ENCODE results near the gene CYB5A. TPM values are rescaled to one million over a fixed set of nuclear protein-coding genes. Genes with fewer than 3 reads are reported as not detected.
A peak's percentile ranks its signal among the peaks of the same experiment; 100 is the strongest.
"Not testable (repeated sequence)": the region's sequence is repeated elsewhere in the genome, so short reads cannot be mapped to it uniquely, and the experiment has no call there.

The CYB5A gene
- total RNA-seq, 4 donors from 2014 or later, result 44.6 to 204 (median 51.9) TPM

GRCh38 chr18:74299162-74299561 lies 7.4 kb upstream of the CYB5A start:
- intact Hi-C loops (cut with DNase I; ENCODE audit: low total_unique reads), result no loop called here
- Histone ChIP-seq H3K27ac (no peak overlapping the region), H3K36me3 (no peaks in the 10 kb centered on the region), H3K9me3 (peaks cover 0 to 5% of the 10 kb centered on the region in 2 donors), H3K27me3 (no peaks in the 10 kb centered on the region), H3K4me1 (no peaks in the 10 kb centered on the region), H3K4me3 (no peak overlapping the region)
- DNase-seq, result no peak
- no peak for TF ChIP-seq CTCF (IDR thresholded peaks at IDR 0.05)
- TF ChIP-seq POLR2A (IDR thresholded peaks at IDR 0.05), result no peak

- Histone ChIP-seq H3K9me3 (peaks cover 0 to 5% of the 10 kb centered on the region in 2 donors), H3K4me3 (no peak overlapping the region), H3K4me1 (no peaks in the 10 kb centered on the region), H3K36me3 (no peaks in the 10 kb centered on the region), H3K27ac (no peak overlapping the region), H3K27me3 (no peaks in the 10 kb centered on the region)
- DNase-seq, result peak; percentile 33 to 51
- intact Hi-C loops (cut with DNase I; ENCODE audit: low total_unique reads), result no loop called here
- TF ChIP-seq POLR2A (IDR thresholded peaks at IDR 0.05) (no peak), CTCF (IDR thresholded peaks at IDR 0.05) (no peak)
These were observed 2.8 kb upstream of the CYB5A start for GRCh38 chr18:74294526-74294925.

GRCh38 chr18:74292982-74293381 lies 1.2 kb upstream of the CYB5A start:
- intact Hi-C loops (cut with DNase I; ENCODE audit: low total_unique reads); DNase-seq; H3K27me3 ChIP-seq; H3K36me3 ChIP-seq; H3K4me3 ChIP-seq; H3K9me3 ChIP-seq; H3K4me1 ChIP-seq: not testable (repeated sequence)
- peak overlapping the region; percentile 68 to 76 for H3K27ac ChIP-seq

- DNase-seq, result no peak
- H3K4me3 ChIP-seq, result peak overlapping the region; percentile 62 to 68
- H3K9me3 ChIP-seq, result no peaks in the 10 kb centered on the region
- no peaks in the 10 kb centered on the region for H3K27me3 ChIP-seq
- intact Hi-C loops (cut with DNase I; ENCODE audit: low total_unique reads), result no loop called here
- peak overlapping the region; percentile 68 to 76 for H3K27ac ChIP-seq
- TF ChIP-seq POLR2A (IDR thresholded peaks at IDR 0.05), result no peak
- no peak for TF ChIP-seq CTCF (IDR thresholded peaks at IDR 0.05)
- H3K36me3 ChIP-seq, result no peaks in the 10 kb centered on the region
- peaks cover 0 to 2% of the 10 kb centered on the region in 2 donors for H3K4me1 ChIP-seq
These were observed 737 bp upstream of the CYB5A start for GRCh38 chr18:74292541-74292858.

GRCh38 chr18:74291472-74291770 lies 342 bp downstream of the CYB5A start:
- Histone ChIP-seq H3K27ac (peak overlapping the region; percentile 28 to 76), H3K36me3 (no peaks in the 10 kb centered on the region), H3K9me3 (no peaks in the 10 kb centered on the region), H3K27me3 (no peaks in the 10 kb centered on the region), H3K4me1 (peaks cover 0 to 4% of the 10 kb centered on the region in 2 donors), H3K4me3 (peak overlapping the region; percentile 62 to 68)
- no peak for TF ChIP-seq CTCF (IDR thresholded peaks at IDR 0.05)
- no peak for TF ChIP-seq POLR2A (IDR thresholded peaks at IDR 0.05)
- no peak for DNase-seq
- intact Hi-C loops (cut with DNase I; ENCODE audit: low total_unique reads), result no loop called here

GRCh38 chr18:74290794-74291471 lies 830 bp downstream of the CYB5A start:
- TF ChIP-seq CTCF (IDR thresholded peaks at IDR 0.05) (peak in 1 of 4 experiments; percentile 24), POLR2A (IDR thresholded peaks at IDR 0.05) (no peak)
- peak overlapping the region; percentile 28 to 76 for H3K27ac ChIP-seq
- peaks cover 0 to 4% of the 10 kb centered on the region in 2 donors for H3K4me1 ChIP-seq
- no peaks in the 10 kb centered on the region for H3K9me3 ChIP-seq
- H3K27me3 ChIP-seq, result no peaks in the 10 kb centered on the region
- DNase-seq, result peak; percentile 27 to 37
- peak overlapping the region; percentile 62 to 68 for H3K4me3 ChIP-seq
- H3K36me3 ChIP-seq, result no peaks in the 10 kb centered on the region
- intact Hi-C loops (cut with DNase I; ENCODE audit: low total_unique reads), result no loop called here

Data from uterus (tissue), 4 donors.